NCI-H1930 (cell line): ENCODE data around the gene ANGPTL1.
"Not testable (repeated sequence)": the region's sequence is repeated elsewhere in the genome, so short reads cannot be mapped to it uniquely, and the experiment has no call there.

Source experiments
- DNase-seq, 2 experiments: peaks; one replicate each; lab custom pipeline; 2025; lab: John Stamatoyannopoulos, UW

ANGPTL1 gene

DNA sequence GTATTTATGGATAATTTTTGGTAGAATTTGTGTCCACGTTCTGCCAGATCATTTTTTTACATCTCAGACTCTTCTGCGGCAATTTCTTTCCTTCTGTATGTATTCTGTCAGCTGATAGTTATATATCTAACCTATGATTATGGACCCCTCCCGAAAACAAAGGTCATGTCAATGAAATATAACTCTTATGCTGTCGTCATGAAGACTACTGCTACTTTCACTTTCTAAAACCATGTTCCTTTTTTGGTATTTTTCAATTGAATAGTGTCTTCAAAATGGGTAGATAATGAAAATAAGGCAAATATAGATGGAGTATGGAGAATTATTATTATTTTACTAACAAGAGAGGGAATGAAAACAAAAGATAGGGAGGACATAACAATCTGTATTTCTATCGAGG, 3.2 kb downstream of the ANGPTL1 start:
- no peak for DNase-seq

DNA sequence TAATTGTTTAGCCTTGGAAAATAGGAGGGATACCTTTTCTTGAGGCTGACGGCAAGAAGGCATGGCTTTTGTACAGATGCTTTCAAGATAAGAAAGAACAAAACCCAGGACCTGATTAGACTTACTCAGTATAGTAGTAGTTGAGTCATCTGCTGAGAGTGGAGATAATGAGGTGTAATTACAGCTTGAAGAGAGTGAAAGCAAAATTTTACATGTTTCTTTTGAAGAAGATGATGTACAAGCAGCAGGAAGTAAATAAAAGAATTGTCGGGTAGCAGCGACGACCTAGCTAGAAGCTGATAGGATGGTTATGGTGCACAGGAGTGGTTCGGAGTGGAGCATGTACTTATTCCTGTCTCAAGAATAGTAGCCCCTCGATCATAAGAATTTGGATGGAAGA, 6.6 kb downstream of the ANGPTL1 start:
- DNase-seq, result no peak

DNA sequence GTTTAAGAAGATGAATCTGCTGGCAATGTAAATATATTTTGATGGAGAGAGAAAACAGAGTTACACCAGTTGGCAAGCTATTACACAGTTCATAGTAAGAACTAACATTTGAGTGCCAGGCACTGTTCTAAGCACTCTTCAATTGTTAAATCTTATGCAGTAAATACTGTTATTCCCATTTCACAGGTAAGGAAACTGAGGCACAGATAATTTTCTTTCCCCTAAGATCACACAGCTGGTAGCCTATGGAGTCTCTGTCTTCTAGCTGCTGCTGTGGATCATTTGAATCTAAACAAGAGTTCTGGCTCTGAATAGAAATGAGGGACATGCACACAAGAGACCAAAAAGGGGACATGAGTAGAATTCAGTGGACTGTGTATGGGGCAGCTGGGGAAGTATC, 8.0 kb downstream of the ANGPTL1 start:
- DNase-seq, result no peak

DNA sequence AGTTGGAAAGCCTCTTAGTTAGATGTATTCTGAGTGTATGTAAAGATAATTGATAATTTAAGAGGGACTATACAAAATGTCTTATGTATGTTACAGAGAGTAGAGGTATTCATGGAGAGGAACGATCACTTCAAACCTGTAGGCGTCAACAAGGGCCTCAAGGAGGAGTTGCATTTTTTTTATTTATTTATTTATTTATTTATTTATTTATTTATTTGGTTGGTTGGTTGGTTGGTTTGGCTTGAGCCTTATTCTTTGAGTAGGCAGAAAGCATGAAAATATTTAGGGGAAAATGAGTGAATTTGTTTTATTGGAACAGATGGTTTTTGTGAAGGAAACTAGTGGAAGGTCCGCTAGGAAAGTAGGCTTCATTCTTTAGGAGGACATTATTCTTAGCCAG, 8.5 kb downstream of the ANGPTL1 start:
- no peak for DNase-seq

DNA sequence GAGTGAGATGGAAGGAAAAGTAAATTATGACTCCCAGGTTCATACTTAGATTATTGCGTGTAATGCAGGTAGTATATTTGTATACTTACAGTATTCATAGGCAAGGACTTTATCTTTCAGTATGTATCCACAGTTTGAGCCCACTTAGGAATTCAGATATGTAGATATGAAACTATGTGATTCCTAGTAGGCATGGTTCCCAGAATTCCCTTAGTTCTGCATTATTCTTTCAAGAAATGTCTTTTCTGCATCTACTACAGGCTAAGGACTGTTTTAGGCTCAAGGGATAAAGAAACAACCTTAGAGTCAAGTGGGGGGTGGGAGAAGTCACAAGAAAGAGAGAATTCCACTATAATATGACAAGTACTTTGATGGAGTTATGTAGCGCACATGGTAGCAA, 13.8 kb downstream of the ANGPTL1 start:
- no peak for DNase-seq

DNA sequence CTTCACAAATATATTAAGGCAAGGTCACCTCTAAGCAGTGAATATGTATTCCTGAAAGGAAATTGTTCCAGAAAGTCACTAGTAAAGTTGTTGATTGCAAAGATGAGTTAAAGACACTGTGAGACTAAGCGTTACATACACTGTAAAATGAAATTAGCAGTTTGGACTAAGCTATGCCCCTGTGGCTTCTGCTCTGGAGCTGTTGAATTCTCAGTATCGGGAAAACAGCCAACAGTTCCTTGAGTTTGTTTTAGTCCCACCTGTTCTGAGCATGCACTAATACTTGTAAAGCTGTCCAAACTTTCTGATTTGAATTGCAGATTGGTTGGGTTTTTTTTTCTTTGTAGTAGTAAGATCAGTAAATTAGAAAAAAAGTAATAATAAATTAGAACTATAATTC, 21.0 kb downstream of the ANGPTL1 start:
- DNase-seq, result no peak

DNA sequence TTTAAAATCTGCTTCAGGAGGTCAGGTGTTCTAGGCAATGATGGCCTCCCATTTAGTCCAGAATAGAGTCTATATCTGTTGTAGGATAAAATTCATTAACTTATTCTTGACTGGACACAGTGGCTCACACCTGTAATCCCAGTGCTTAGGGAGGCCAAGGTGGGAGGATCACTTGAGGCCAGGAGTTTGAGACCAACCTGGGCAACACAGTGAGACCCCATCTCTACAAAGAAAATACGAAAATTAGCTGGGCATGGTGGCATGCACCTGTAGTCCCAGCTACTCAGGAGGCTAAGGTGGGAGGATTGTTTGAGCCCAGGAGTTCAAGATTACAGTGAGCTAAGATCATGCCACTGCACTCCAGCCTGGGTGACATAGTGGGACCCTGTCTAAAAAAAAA, 23.0 kb downstream of the ANGPTL1 start:
- not testable (repeated sequence) for DNase-seq

DNA sequence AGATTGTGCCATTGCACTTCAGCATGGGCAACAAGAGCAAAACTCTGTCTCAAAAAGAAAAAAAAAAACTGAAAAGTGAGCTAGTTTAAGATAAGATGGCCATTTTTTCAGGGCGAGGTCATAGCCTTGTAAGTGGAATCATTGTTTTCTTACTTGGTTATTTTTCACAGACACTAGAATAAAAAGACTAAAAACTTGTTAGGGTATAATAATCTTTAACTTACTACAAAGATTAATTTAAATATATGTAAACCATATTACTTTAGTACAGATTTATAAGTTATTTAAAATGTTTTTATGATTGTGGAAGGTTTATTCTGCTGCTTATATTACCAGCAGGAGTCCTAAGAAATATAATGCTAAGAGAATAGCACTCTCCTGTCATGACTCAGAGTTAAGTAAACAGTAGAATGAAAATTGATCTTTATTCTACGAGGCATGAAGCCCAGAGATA, 23.5 kb downstream of the ANGPTL1 start:
- DNase-seq, result no peak

DNA sequence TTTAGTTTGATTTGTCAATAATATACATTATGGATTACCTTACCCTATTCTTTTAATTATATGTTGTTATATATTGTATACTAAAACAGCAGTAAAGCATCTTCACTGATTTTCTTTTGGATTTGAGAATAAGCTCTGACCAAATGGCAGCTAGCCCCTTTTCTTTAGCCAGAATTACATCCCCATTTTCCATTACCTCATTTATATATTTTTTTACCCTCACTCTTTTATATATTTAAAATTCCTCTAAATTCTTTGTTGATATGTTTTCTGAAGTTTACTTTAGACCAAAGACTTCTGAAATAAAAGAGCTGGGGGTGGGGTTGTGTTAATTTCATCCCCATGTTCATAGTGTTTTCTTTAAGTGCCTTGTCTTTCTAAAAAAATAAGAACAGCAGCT, 24.6 kb downstream of the ANGPTL1 start:
- DNase-seq, result no peak

DNA sequence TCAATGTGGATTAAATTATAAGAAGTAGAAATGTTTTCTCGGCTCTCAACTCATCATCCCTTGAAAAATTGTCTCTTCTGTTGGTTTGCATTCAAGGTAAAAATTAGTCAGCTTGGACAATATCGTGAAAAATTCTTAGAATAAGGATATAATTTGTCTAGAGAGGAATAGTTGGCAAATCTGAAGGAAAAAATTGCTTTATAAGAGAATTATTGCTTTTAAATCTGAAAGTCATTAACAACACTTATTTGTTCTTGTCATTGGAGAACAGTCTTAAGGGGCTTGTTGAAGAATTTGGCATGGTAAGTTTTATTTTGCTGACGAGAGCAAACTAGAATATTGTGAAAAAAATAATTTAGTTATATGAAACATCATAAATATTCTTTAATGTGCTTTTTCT, 26.4 kb downstream of the ANGPTL1 start:
- DNase-seq, result no peak

DNA sequence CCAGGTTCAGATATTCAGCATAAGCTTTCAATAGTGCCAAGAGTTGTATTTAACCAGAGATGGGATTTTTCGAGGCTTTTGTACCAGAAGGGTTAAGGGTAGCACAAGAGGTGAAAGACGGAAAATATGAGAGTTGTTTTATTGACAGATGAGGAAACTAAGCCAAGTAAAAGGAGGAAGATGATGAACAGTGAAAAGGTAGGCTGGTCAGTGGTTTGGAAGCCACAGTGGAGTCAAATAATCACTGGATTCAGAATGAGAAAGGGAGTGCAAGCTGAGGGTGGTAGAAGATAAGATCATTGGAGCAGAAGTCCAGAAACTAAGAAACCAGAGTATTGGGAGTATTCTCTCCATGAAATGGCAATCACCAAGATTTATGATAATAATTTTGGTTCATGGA, 45.7 kb downstream of the ANGPTL1 start:
- no peak for DNase-seq

DNA sequence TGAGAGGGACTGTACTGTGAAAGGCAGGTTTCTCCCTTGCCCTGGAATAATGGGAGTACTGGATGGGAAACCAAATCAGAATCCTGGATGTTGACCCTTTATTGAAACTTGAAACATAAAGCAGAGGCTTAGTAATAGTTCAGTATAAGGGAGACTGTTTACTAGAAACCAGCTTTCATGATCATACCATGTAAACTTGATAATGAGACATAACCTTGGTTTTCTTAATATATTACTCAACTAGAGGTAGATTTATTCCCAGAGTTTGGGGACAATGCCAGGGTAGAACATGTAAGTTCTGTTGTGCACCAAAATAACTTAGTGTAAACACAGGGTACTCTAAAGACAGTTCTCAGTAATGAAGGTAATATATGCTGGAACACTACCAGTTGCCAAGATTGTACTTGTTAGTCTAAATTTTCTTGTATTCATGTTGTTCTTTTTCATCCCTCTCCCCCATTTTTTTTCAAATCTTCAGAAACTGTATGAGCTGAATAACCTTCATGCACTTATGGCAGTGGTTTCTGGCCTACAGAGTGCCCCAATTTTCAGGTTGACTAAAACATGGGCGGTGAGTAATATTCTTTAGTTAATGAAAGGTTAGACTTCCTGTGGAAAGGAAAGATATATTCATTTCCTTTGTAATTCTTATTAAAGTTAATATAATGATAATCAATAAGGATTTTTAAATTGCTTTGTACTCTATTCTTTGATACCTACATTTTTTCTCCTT, 49.6 kb downstream of the ANGPTL1 start:
- DNase-seq, result no peak

DNA sequence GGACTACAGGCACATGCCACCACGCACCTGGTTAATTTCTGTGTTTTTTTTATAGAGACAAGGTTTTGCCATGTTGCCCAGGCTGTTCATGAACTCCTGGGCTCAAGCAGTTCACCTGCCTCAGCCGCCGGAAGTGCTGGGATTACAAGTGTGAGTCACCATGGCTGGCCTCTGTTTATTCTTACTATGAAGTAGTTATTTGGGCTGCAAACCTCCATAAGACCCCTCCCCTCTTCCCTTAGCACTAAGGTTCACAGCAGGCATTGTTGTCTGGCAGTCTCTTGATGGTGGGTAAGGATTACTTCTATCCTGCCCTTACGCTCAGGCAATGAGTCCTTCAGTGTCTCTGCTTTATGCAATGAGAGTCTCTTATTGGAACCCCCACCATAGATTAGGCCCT, 51.8 kb downstream of the ANGPTL1 start:
- DNase-seq, result no peak

DNA sequence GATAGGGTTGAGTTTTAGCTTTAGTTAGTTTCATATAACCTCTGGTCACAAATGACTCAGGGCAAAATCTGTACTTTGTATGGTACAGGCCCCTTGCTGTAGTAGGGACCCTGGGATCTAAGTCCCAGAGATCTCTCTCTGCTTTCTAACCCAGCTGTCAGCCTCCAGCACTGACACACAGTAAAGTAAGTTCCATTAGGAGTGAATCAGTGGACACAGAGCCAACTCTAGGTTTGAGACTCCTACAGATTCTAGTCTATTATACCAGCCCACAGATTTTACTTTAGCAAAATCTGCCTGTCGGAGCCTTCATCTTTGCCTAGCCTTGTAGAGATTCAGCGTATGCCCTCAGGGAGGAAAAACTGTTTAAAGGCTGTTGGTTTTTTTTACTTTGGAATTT, 52.5 kb downstream of the ANGPTL1 start:
- no peak for DNase-seq

DNA sequence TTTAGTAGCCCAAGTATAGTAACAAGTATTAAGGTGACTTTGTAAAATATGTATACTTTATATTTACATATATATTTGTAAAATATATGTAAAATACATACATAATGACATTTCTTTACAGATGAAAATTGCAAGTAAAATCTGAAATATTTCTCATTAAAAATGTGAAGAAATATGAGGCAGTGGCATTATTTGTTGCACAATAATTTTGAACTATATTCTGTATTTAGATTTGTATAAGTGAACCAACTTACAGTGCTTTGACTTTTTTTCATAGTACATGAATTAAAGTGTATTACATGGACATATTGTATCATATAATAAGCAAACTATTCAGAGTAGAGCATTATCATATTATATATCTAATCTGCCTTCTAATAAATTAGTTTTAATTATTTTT, 60.3 kb downstream of the ANGPTL1 start:
- no peak for DNase-seq

DNA sequence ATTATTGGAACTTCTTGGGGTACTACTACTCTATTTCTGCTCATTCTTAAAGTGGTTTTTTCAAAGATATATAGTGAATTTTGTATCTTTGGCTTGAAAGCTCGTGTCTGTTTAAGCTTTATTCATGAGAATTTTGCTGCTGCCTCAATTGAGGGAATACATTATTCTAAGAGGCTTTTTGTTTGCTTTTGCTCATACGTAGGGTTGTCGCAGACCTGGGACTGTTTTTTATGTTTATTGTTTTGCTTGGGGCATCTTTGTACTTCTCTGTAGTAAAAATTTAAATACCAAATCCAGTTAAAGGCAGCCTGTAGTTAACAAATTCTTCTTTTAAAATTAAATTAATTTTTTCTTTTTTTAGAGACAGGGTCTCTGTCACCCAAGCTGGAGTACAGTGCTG, 62.3 kb downstream of the ANGPTL1 start:
- DNase-seq, result no peak

DNA sequence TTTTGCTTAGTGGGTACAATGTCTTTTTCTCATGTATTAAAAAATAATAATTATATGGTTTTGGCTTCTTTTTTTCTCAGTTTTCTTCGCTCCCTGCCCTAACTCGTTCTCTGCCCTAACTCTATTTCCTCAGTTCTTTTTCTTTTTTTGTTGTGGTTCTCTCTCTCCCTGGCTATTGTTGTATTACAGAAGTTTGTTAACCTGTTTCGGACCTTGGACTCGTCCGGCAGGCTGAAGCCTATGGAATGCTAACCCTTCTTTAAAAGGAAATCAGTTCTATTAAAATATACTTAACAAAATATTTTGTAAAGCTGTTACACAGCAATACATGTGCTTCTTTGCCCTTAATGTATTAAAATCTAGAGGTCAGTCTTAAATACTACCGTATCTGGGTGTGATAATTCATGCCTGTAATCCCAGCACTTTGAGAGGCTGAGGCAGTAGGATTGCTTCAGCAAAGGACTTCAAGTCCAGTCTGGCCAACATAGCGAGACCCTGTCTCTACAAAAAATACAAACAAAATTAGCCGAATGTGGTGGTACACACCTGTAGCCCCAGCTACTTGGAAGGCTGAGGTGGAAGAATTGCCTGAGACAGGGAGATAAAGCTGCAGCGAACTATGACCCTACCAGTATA, 64.1 kb downstream of the ANGPTL1 start:
- no peak for DNase-seq

DNA sequence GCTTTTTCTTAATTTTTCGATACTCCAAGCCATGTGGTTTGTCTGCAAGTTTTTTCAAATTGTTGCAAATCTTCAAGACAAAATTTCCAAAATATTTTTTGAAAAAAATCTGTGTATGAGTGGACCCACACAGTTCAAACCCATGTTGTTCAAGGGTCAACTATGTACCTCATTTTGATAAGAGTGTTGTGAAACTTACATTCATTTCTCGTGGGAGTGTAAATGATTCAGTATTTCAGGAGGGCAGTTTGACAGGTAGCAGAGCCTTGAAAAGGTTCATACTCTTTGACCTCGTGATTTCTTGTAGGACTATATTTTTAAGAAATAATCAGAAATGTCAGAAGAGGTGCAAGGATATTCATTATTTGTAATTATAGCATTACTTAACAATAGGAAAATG, 68.0 kb downstream of the ANGPTL1 start:
- DNase-seq, result no peak
